ENCODE results near the gene CIAO2B.
"Not testable (repeated sequence)": the region's sequence is repeated elsewhere in the genome, so short reads cannot be mapped to it uniquely, and the experiment has no call there.

Gene CIAO2B

GRCh38 chr16:66958857-66959703, 24.9 kb upstream of the CIAO2B start:
- in situ Hi-C loops (cut with HindIII; ENCODE audit: low sequenced_read_pairs), result no loop called here

GRCh38 chr16:66956154-66956457, 21.9 kb upstream of the CIAO2B start:
- in situ Hi-C loops (cut with HindIII; ENCODE audit: low sequenced_read_pairs), result not testable (repeated sequence)

GRCh38 chr16:66955363-66956153, 21.4 kb upstream of the CIAO2B start:
- in situ Hi-C loops (cut with HindIII; ENCODE audit: low sequenced_read_pairs), result not testable (repeated sequence)

GRCh38 chr16:66954097-66954659, 20.0 kb upstream of the CIAO2B start:
- in situ Hi-C loops (cut with HindIII; ENCODE audit: low sequenced_read_pairs), result no loop called here

GRCh38 chr16:66953462-66954096, 19.4 kb upstream of the CIAO2B start:
- in situ Hi-C loops (cut with HindIII; ENCODE audit: low sequenced_read_pairs), result no loop called here

- in situ Hi-C loops (cut with HindIII; ENCODE audit: low sequenced_read_pairs), result no loop called here
Measured at GRCh38 chr16:66952430-66953110, 18.4 kb upstream of the CIAO2B start.

- in situ Hi-C loops (cut with HindIII; ENCODE audit: low sequenced_read_pairs), result no loop called here
Measured at GRCh38 chr16:66950971-66951790, 17.0 kb upstream of the CIAO2B start.

- in situ Hi-C loops (cut with HindIII; ENCODE audit: low sequenced_read_pairs), result no loop called here
Measured at GRCh38 chr16:66950437-66950836, 16.2 kb upstream of the CIAO2B start.

GRCh38 chr16:66949472-66949871, 15.3 kb upstream of the CIAO2B start:
- in situ Hi-C loops (cut with HindIII; ENCODE audit: low sequenced_read_pairs), result no loop called here

GRCh38 chr16:66948837-66949225, 14.6 kb upstream of the CIAO2B start:
- in situ Hi-C loops (cut with HindIII; ENCODE audit: low sequenced_read_pairs), result no loop called here

- in situ Hi-C loops (cut with HindIII; ENCODE audit: low sequenced_read_pairs), result no loop called here
Measured at GRCh38 chr16:66948134-66948836, 14.1 kb upstream of the CIAO2B start.

GRCh38 chr16:66947302-66948065, 13.3 kb upstream of the CIAO2B start:
- in situ Hi-C loops (cut with HindIII; ENCODE audit: low sequenced_read_pairs), result no loop called here

- in situ Hi-C loops (cut with HindIII; ENCODE audit: low sequenced_read_pairs), result no loop called here
Measured at GRCh38 chr16:66946974-66947301, 12.7 kb upstream of the CIAO2B start.

- in situ Hi-C loops (cut with HindIII; ENCODE audit: low sequenced_read_pairs), result no loop called here
Measured at GRCh38 chr16:66946541-66946940, 12.3 kb upstream of the CIAO2B start.

GRCh38 chr16:66945939-66946338, 11.7 kb upstream of the CIAO2B start:
- in situ Hi-C loops (cut with HindIII; ENCODE audit: low sequenced_read_pairs), result no loop called here

- in situ Hi-C loops (cut with HindIII; ENCODE audit: low sequenced_read_pairs), result not testable (repeated sequence)
Measured at GRCh38 chr16:66944971-66945370, 10.8 kb upstream of the CIAO2B start.

- in situ Hi-C loops (cut with HindIII; ENCODE audit: low sequenced_read_pairs), result no loop called here
Measured at GRCh38 chr16:66944054-66944441, 9.8 kb upstream of the CIAO2B start.

- in situ Hi-C loops (cut with HindIII; ENCODE audit: low sequenced_read_pairs), result no loop called here
Measured at GRCh38 chr16:66943426-66944053, 9.3 kb upstream of the CIAO2B start.

All from endothelial cell of hepatic sinusoid (primary cell).